HCT116 (cell line): Measurements from ENCODE around the gene NXPE3. TPM values are rescaled to one million over a fixed set of nuclear protein-coding genes. Genes with fewer than 3 reads are reported as not detected.

Source experiments
- ATAC-seq: fragments of 200-7000 bp; cut with Tn5 transposase; 2 replicates; pipeline ENCODE4 v1.9.1; 2020; ENCODE audit warnings: mild to moderate bottlenecking, moderate library complexity
- BruUV-seq: library from RNA; stranded (reverse); fragments of 400-500 nt; replicated peaks from 2 replicates; lab custom pipeline; 2021; lab: Mats Ljungman, UMichigan
- CTCF ChIA-PET: fragments of 300-600 bp; sonication (Branson Sonifier 250); formaldehyde crosslinking; loops from one replicate; lab custom pipeline; 2021; ENCODE audit warnings: antibody characterized with exemption; lab: Charles Lee
- POLR2A ChIA-PET: fragments of 300-600, 350-600 bp; sonication (Branson Sonifier 250); formaldehyde crosslinking; loops from one replicate; lab custom pipeline; 2021; ENCODE audit warnings: antibody characterized with exemption; lab: Charles Lee
- RAD21 ChIA-PET, 2 experiments: fragments of 300-600 bp; sonication (Branson Sonifier 250); formaldehyde crosslinking; loops; one replicate each; lab custom pipeline; 2023; ENCODE audit warnings: low total read pairs in 2 of 2; ENCODE audit not compliant: uncharacterized antibody in 2 of 2, unreplicated experiment in 2 of 2, low non-redundant PET in 1 of 2; lab: Charles Lee
- DNase-seq: peaks from one replicate; pipeline ENCODE4 v3.0.0-alpha.2; 2010; ENCODE audit warnings: low read depth, low spot score
- H2AFZ ChIP-seq: fragments of 200-600 bp; shearing (Covaris generic), sonication (generic); 2 replicates; pipeline ENCODE4 v1.6.1; 2017; ENCODE audit warnings: low read depth, mixed run types, mixed read lengths, antibody characterized with exemption, low read length; ENCODE audit not compliant: poor library complexity, severe bottlenecking
- H3K27ac ChIP-seq: 2 replicates; pipeline ENCODE4 v1.5.1; 2012; ENCODE audit warnings: low read depth, low read length
- H3K27me3 ChIP-seq: fragments of 200-600 bp; sonication (generic); 2 replicates; pipeline ENCODE4 v1.6.1; 2016; ENCODE audit warnings: mixed run types, low read length, mixed read lengths; ENCODE audit not compliant: insufficient read depth
- H3K36me3 ChIP-seq, 2 experiments: fragments of 200-500 bp in 1 of 2; fragments of 200-600 bp in 1 of 2; sonication (Bioruptor generic) in 1 of 2; sonication (generic) in 1 of 2; 2 replicates each; pipeline versions ENCODE4 v1.5.1 to v1.6.1; 2014 to 2016; ENCODE audit warnings: low read length in 2 of 2, inconsistent platforms in 1 of 2, mixed read lengths in 1 of 2, mixed run types in 1 of 2; ENCODE audit not compliant: insufficient read depth in 2 of 2, control insufficient read depth in 1 of 2
- H3K4me1 ChIP-seq, 2 experiments: fragments of 200-600 bp in 1 of 2; sonication (generic) in 1 of 2; 2 replicates each; pipeline versions ENCODE4 v1.5.1 to v1.6.1; 2012 to 2017; ENCODE audit warnings: low read length in 2 of 2, inconsistent platforms in 1 of 2, mild to moderate bottlenecking in 1 of 2, mixed read lengths in 1 of 2, mixed run types in 1 of 2, moderate library complexity in 1 of 2; ENCODE audit not compliant: insufficient read depth in 2 of 2, control insufficient read depth in 1 of 2
- H3K4me2 ChIP-seq: fragments of 200-600 bp; sonication (generic); 2 replicates; pipeline ENCODE4 v1.6.1; 2017; ENCODE audit warnings: mixed run types, low read length, mixed read lengths
- H3K4me3 ChIP-seq, 2 experiments: fragments of 200-600 bp in 1 of 2; sonication (generic) in 1 of 2; replicated peaks in 1 of 2; 2 replicates each; pipeline ENCODE4 v1.5.1; 2011 to 2016; ENCODE audit warnings: low read length in 2 of 2, control low read depth in 1 of 2, low read depth in 1 of 2, mild to moderate bottlenecking in 1 of 2, mixed read lengths in 1 of 2, mixed run types in 1 of 2
- H3K79me2 ChIP-seq: fragments of 200-600 bp; sonication (generic); 2 replicates; pipeline ENCODE4 v1.6.1; 2017; ENCODE audit warnings: mild to moderate bottlenecking, mixed run types, low read length, moderate library complexity, mixed read lengths; ENCODE audit not compliant: insufficient read depth
- H3K9ac ChIP-seq: fragments of 200-600 bp; sonication (generic); 2 replicates; pipeline ENCODE4 v1.6.1; 2016; ENCODE audit warnings: low read length, mixed read lengths
- H3K9me2 ChIP-seq: fragments of 200-600 bp; sonication (generic), shearing (Covaris generic); 2 replicates; pipeline ENCODE4 v1.6.1; 2017; ENCODE audit warnings: mixed run types, mild to moderate bottlenecking, moderate library complexity; ENCODE audit not compliant: insufficient read depth
- H3K9me3 ChIP-seq, 2 experiments: fragments of 200-500 bp in 1 of 2; fragments of 200-600 bp in 1 of 2; sonication (Bioruptor generic) in 1 of 2; sonication (generic) in 1 of 2; 2 replicates each; pipeline ENCODE4 v1.6.1; 2014 to 2017; ENCODE audit warnings: low read length in 2 of 2, mixed read lengths in 2 of 2, inconsistent platforms in 1 of 2, low read depth in 1 of 2, mild to moderate bottlenecking in 1 of 2, mixed run types in 1 of 2, moderate library complexity in 1 of 2; ENCODE audit not compliant: control insufficient read depth in 1 of 2, insufficient read depth in 1 of 2
- H4K20me1 ChIP-seq: fragments of 200-600 bp; sonication (generic), shearing (Covaris generic); 2 replicates; pipeline ENCODE4 v1.6.1; 2017; ENCODE audit warnings: mixed run types, mild to moderate bottlenecking, moderate library complexity; ENCODE audit not compliant: insufficient read depth
- CBX3 ChIP-seq: IDR thresholded peaks from 2 replicates; pipeline ENCODE4 v1.6.1; 2012; ENCODE audit warnings: low read depth
- CEBPB ChIP-seq: IDR thresholded peaks from 2 replicates; pipeline ENCODE4 v1.6.1; 2012; ENCODE audit warnings: low read depth
- EGR1 ChIP-seq: IDR thresholded peaks from 2 replicates; pipeline ENCODE4 v1.6.1; 2012; ENCODE audit warnings: low read depth
- FOSL1 ChIP-seq: IDR thresholded peaks from 2 replicates; pipeline ENCODE4 v1.6.1; 2012; ENCODE audit warnings: low read depth
- JUND ChIP-seq: IDR thresholded peaks from 2 replicates; pipeline ENCODE4 v1.6.1; 2012
- SIN3A ChIP-seq: IDR thresholded peaks from 2 replicates; pipeline ENCODE4 v1.6.1; 2012; ENCODE audit warnings: low read depth
- TCF7L2 ChIP-seq: IDR thresholded peaks from 2 replicates; pipeline ENCODE4 v1.7.0; 2011; ENCODE audit warnings: borderline replicate concordance, inconsistent platforms; ENCODE audit not compliant: insufficient read depth, insufficient read length; ENCODE audit errors: extremely low read depth
- ZBTB33 ChIP-seq: IDR thresholded peaks from 2 replicates; pipeline ENCODE4 v1.6.1; 2011; ENCODE audit warnings: mild to moderate bottlenecking, low read length, moderate library complexity; ENCODE audit not compliant: insufficient replicate concordance; ENCODE audit errors: extremely low read depth
- ZNF274 ChIP-seq: fragments of 200-500 bp; sonication (Bioruptor generic); IDR thresholded peaks from 2 replicates; pipeline ENCODE4 v1.6.1; 2014; ENCODE audit warnings: mild to moderate bottlenecking, low read depth, low read length, inconsistent platforms
- intact Hi-C: fragments of 100-400 bp; cut with micrococcal nuclease; formaldehyde crosslinking; loops from 2 replicates; pipeline ENCODE4 v1.10.0; 2022
- total RNA-seq: library from RNA; stranded (reverse); gene quantifications from one replicate; pipeline ENCODE4 v1.2.1, GENCODE V29; 2021; ENCODE audit not compliant: unreplicated experiment

Gene NXPE3
- total RNA-seq, 1 experiment from 2014 or later = 4.3 TPM

- POLR2A ChIA-PET = no interaction called here
Measured at GRCh38 chr3:101816215-101817149, 37.5 kb downstream of the NXPE3 start.

GRCh38 chr3:101817992-101818391 is 39.0 kb downstream of the NXPE3 start:
- Histone ChIP-seq H3K36me3 (no peaks in the 10 kb centered on the region), H3K4me1 (no peaks in the 10 kb centered on the region), H3K9ac (no peak overlapping the region), H3K9me3 (no peaks in the 10 kb centered on the region), H2AFZ (no peak overlapping the region), H4K20me1 (no peaks in the 10 kb centered on the region), H3K4me3 (no peak overlapping the region), H3K27me3 (no peaks in the 10 kb centered on the region), H3K4me2 (no peak overlapping the region), H3K79me2 (no peaks in the 10 kb centered on the region), H3K27ac (no peak overlapping the region), H3K9me2 (no peaks in the 10 kb centered on the region)
- POLR2A ChIA-PET = no interaction called here
- CTCF ChIA-PET = interaction anchor here (1.4 kb wide), 1 partner anchor 407 kb away, joined by 3 read pairs; no protein-coding TSS in a partner anchor
- DNase-seq = no peak
- RAD21 ChIA-PET = no interaction called here
- no TSS peak for BruUV-seq
- intact Hi-C loops = no loop called here
- ATAC-seq = no peak
- no peak for TF ChIP-seq TCF7L2
- TF ChIP-seq EGR1 = no peak
- TF ChIP-seq CBX3 = no peak
- TF ChIP-seq SIN3A = no peak
- TF ChIP-seq ZBTB33 = no peak
- TF ChIP-seq ZNF274 = no peak
- TF ChIP-seq FOSL1 = no peak
- no peak for TF ChIP-seq JUND

More at GRCh38 chr3:101816215-101817149, 37.5 kb downstream of the NXPE3 start:
- H3K4me3 ChIP-seq = no peak overlapping the region
- H3K4me1 ChIP-seq = no peaks in the 10 kb centered on the region
- no peak overlapping the region for H2AFZ ChIP-seq
- ChIA-PET CTCF (interaction anchor here (1.4 kb wide), 1 partner anchor 409 kb away, joined by 3 read pairs; no protein-coding TSS in a partner anchor), RAD21 (no interaction called here)
- no peaks in the 10 kb centered on the region for H3K9me2 ChIP-seq
- H3K4me2 ChIP-seq = no peak overlapping the region
- no peak for DNase-seq
- no peaks in the 10 kb centered on the region for H3K9me3 ChIP-seq
- TF ChIP-seq EGR1 (no peak), CEBPB (no peak)
- no peaks in the 10 kb centered on the region for H3K27me3 ChIP-seq
- no peak overlapping the region for H3K27ac ChIP-seq
- no peak overlapping the region for H3K9ac ChIP-seq
- H3K79me2 ChIP-seq = no peaks in the 10 kb centered on the region
- BruUV-seq = no TSS peak
- intact Hi-C loops = no loop called here
- H3K36me3 ChIP-seq = no peaks in the 10 kb centered on the region
- H4K20me1 ChIP-seq = no peaks in the 10 kb centered on the region
- no peak for ATAC-seq
